ENCODE results near the gene CD83.

CD83 gene

DNA sequence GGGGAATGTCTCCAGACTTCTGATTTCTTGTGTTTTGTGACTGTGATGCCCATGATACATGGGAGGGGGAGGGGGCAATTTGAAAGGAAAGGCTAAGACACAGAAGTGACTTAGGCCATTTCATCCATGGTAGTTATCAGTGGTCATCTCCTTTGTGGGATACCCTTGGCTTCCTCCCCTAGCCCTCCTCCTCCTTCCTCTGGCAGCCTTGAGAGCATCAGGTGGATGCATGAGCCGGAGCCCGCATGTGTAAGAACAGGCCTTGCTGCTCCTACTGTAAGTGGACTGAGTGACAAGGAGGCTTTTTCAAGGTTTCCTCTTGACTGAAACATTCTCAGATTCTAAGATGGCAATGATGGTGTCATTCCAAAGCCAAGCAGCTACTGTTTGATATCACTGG, 874 bp downstream of the CD83 start:
- no peak for DNase-seq (ENCODE audit: low read depth)

DNA sequence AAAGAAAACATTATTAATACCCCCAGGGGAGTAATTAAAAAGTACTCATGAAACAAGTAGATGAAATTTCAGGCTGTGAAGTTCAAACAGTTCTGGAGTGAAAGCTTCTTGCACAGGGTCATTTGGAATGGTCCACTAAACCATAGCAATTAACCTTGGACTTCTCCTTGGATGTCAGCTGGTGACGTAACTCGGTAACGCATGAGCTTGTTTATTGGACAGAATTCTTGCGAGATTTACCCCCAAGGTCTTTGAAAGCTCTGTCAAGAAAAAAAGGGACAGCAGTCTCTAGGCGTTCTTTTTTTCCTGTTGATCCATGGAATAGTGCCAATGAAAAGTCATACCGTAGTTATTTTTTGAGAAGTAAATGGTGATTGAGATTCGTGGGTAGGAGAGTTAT, 2.2 kb downstream of the CD83 start:
- TF ChIP-seq, protein P1, sequence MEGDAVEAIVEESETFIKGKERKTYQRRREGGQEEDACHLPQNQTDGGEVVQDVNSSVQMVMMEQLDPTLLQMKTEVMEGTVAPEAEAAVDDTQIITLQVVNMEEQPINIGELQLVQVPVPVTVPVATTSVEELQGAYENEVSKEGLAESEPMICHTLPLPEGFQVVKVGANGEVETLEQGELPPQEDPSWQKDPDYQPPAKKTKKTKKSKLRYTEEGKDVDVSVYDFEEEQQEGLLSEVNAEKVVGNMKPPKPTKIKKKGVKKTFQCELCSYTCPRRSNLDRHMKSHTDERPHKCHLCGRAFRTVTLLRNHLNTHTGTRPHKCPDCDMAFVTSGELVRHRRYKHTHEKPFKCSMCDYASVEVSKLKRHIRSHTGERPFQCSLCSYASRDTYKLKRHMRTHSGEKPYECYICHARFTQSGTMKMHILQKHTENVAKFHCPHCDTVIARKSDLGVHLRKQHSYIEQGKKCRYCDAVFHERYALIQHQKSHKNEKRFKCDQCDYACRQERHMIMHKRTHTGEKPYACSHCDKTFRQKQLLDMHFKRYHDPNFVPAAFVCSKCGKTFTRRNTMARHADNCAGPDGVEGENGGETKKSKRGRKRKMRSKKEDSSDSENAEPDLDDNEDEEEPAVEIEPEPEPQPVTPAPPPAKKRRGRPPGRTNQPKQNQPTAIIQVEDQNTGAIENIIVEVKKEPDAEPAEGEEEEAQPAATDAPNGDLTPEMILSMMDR (conservative IDR thresholded peaks at IDR 0.05; ENCODE audit: control insufficient read depth, insufficient read depth, low read depth, low read length): no peak

More for the DNA sequence above, 874 bp downstream of the CD83 start:
- H3K4me3 ChIP-seq (ENCODE audit: control insufficient read depth, low read depth, low read length): no peak overlapping the region
- TF ChIP-seq, protein P1 (conservative IDR thresholded peaks at IDR 0.05; ENCODE audit: control insufficient read depth, insufficient read depth, low read depth, low read length): no peak

DNA sequence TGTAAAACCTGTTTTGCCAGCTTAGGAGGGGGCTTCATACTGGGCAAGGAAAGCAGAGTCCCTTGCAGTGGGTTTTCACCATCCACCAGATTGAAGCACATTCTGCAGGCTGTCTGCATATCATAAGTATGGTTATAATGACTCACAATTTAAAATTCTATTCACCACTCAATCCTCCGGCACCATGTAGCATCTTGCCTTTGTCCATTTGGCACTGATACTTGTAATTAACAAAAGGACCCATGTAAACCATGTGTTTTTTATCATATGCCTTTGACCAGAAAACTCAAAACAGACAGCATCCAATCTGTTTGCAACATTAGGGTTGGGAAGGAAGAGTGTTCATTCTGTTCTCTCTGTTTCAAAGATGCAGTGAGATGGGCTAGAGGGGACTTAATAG, 3.0 kb downstream of the CD83 start:
- TF ChIP-seq, protein P1 (conservative IDR thresholded peaks at IDR 0.05; ENCODE audit: control insufficient read depth, insufficient read depth, low read depth, low read length): no peak
- H3K4me3 ChIP-seq (ENCODE audit: control insufficient read depth, low read depth, low read length): no peak overlapping the region
- DNase-seq (ENCODE audit: low read depth): peak; percentile 8

More for the DNA sequence above, 2.2 kb downstream of the CD83 start:
- no peak overlapping the region for H3K4me3 ChIP-seq (ENCODE audit: control insufficient read depth, low read depth, low read length)
- DNase-seq (ENCODE audit: low read depth): peak; percentile 36

DNA sequence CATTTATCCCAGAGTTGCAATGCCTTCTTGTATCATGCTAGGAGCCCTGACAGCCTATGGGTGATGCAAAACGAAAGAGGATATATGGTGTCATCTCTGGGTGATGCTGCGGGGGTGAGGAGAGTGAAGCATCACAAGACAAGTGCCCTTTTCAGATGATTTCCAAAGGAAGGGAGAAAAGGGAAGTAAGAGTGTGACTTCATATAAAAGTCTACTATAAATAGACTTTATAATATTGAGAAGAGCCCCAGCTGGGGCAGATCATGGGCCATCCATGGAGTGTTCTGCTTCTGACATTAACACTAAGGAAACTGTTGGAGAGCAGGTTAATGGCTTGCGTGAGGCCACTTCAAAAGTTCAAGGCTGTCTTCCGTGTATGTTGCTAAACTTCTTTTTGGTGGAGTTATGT, 4.4 kb downstream of the CD83 start:
- H3K4me3 ChIP-seq (ENCODE audit: control insufficient read depth, low read depth, low read length): no peak overlapping the region
- DNase-seq (ENCODE audit: low read depth): no peak
- TF ChIP-seq, protein P1 (conservative IDR thresholded peaks at IDR 0.05; ENCODE audit: control insufficient read depth, insufficient read depth, low read depth, low read length): no peak

DNA sequence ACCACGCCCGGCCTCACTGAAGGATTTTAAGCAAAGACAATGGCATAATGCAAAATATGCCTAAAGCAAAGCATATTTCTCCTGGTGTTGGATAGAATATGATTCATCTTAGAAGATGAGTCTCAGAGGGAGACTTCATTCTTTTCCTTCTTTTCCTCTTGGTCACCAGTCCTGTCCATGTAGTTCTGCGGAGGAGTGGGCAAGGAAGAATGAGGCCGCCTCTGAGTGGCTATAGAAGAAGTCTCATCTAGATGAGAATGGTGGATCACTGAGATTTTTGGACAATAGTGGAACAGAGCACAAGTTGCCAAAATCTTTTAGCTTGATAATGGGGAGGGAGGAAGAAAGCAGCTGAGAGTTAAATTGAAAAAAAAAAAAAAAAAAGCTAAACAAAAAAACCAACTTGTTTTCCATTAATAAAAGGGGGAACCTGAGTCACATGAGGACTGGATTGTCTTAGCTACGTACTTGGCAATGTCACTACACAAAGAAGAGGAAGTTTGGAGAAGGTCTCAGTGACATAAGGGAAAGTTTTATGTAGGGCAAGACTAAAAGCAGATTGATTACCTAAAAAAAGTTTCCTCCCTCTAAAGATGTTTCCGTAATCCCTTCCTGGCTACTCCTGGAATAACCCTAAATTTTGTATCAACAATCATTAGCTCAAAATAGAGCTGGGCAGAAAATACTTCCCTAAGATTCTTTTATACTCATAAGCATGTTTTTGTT, 6.0 kb downstream of the CD83 start:
- no peak for DNase-seq (ENCODE audit: low read depth)
- TF ChIP-seq, protein P1 (conservative IDR thresholded peaks at IDR 0.05; ENCODE audit: control insufficient read depth, insufficient read depth, low read depth, low read length): no peak
- no peak overlapping the region for H3K4me3 ChIP-seq (ENCODE audit: control insufficient read depth, low read depth, low read length)

DNA sequence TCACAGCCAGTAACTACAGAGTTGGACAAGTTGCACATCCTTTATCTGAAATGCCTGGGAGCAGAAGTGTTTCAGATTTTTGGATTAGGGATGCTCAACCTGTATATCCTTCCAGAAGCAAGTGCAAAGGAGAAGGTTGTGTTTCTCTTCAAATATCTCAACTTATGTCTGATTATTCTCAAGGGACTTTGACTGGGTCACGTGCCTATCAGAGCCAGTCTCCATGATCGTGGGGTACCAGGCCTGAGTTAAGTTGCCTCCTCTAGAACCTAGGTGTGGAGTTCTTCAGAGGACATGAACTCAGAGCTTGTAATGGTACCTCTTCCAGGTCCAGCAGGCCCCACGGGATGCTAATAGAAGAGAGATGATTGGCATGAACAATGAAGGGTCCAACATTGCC, 7.8 kb downstream of the CD83 start:
- TF ChIP-seq, protein P1 (conservative IDR thresholded peaks at IDR 0.05; ENCODE audit: control insufficient read depth, insufficient read depth, low read depth, low read length): no peak
- no peak overlapping the region for H3K4me3 ChIP-seq (ENCODE audit: control insufficient read depth, low read depth, low read length)
- DNase-seq (ENCODE audit: low read depth): no peak
